ENCODE data around the gene TGFBR3.

DNA sequence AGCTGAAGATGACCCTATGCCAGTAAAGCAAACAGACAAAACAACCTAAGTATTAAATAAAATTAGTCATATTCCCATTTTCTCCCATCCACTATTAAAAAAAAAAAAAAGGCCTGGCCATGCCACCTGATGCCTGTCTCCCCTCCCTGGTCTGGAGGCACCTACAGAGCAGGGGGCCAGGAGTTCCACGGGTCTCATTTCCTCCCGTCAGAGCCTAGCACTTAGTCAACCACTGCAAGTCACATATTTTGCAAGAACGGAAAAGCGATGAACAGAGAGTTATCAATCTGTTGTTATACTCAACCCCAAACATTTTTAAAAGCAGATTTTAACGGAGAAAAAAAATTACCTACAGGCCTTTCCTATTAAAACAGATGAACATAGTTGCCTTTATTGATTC, 59.3 kb downstream of the TGFBR3 start:
- TF ChIP-seq ZSCAN18 (CRISPR knock-in tag; IDR thresholded peaks at IDR 0.05): no peak
- no peak for TF ChIP-seq ZNF317 (CRISPR knock-in tag; IDR thresholded peaks at IDR 0.05; ENCODE audit: borderline replicate concordance, low read depth)
- TF ChIP-seq ZNF423 (CRISPR knock-in tag; IDR thresholded peaks at IDR 0.05): no peak
- TF ChIP-seq CBFB (CRISPR knock-in tag; IDR thresholded peaks at IDR 0.05; ENCODE audit: low read depth): no peak
